Muscle of back (tissue), 13 donors: ENCODE data around the gene TPRG1. TPM values are rescaled to one million over a fixed set of nuclear protein-coding genes. Genes with fewer than 3 reads are reported as not detected.

ENCODE experiments used
- DNase-seq, 3 donors: peaks; one replicate each; pipeline versions ENCODE4 v3.0.0 to v3.0.0-alpha.2; 2013
- long read RNA-seq, 9 donors: transcript quantifications; one replicate each; lab custom pipeline, GENCODE V29; 2026
- polyA plus RNA-seq, 10 donors: library from polyadenylated mRNA; unstranded; fragments of 120-200 nt; gene quantifications; one replicate each; pipeline ENCODE4 v1.2.1, GENCODE V29; 2013; ENCODE audit not compliant: insufficient read length in 10 of 10

The TPRG1 gene
- 1 to 10 TPM; 1.9 to 4.0 (median 3.0) TPM for polyA plus RNA-seq
- long read RNA-seq, donor 1, result 0 reads
- long read RNA-seq, donor 2, result 0 reads
- long read RNA-seq, donor 3, result 0 reads
- long read RNA-seq, donor 4, result 0 reads
- long read RNA-seq, donor 5, result 0 reads
- long read RNA-seq, donor 6, result 0 reads
- long read RNA-seq, donor 7, result 0 reads
- long read RNA-seq, donor 8, result 0 reads
- long read RNA-seq, donor 9, result 0 reads

DNA sequence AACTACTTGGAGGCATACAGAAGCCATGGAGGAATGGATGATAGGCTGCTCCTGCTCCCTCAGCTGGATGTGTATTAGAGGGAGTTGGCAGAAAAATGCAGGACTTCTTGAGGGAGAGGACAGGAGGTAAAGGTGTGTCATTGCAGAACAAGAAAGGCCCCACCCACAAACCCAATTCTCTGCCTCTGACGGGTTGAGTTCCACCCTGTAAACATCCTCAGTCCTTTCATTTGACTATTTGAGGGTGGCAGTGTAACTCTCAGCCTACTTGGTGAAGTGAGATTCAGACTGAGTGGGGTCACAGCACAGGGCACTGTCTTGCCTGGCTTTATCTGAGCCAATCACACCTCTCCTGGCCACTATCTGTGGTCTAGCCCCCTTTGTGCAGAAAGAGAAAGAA is at the start of gene TPRG1:
TPRG1 (plus strand) TSS at position 265 of the 400 bp plus-strand sequence. CDS start 35,414 bp downstream, outside the sequence.
- no peak for DNase-seq

DNA sequence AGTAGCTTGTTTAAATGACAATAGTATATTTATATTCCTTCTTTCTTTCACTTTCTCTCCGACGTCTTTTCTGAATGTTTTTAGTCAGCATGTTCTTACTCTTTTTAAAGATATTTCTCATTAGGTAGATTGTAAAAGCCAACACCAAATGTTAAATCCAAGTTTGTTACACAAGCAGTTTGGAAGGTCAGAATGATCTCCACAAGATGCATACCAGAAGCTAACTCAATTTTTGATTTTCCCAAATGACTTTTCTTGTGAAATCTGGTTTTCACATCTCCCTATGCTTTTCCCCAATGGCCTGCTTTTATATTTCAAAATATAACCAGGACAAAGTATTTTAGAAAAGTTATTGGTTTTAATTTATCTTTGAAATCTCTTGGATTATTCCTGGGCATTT is 49.7 kb upstream of the TPRG1 start:
- peak in 1 of 3 donors; percentile 43 for DNase-seq

GRCh38 chr3:189122526-189123205 is 49.1 kb upstream of the TPRG1 start:
- DNase-seq, result peak in 1 of 3 donors; percentile 30

DNA sequence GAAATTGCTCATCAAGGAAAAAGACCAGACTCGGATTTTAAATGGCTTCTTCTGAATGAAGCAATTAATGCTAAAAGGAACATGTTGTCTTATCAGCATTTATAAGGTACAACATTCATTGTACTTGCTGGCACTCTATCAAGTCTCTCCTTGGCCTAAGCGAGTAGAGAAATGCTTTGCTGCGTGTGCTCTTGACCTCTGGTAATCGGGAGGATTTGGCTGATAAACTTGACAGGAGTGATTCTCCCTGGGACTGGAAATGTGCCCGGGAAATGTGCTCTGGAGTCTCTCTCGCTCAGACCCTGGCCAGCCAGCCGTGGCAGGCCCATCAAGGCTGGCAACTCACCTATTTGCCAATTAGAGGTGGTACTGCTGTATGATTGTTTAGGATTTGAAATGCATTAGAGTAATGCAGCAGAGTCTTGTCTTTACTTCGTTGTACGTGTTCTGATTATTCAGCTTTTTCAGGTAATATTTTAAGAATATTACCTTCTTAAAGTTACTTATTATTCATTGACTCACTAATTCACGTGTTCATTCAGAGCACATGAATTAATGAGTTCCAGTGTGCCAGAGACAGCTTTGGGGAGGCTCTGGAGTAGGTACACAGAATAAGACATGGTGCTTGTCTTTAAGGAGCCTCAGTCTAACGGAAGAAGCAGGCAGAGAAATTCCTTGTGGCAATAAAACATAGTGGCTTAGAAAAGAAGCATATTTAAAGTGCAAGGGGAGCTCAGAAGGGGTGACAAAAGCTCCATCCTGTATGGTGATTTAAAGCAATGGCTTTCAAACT is 48.0 kb upstream of the TPRG1 start:
- peak in 1 of 3 donors; percentile 23 for DNase-seq

GRCh38 chr3:189132231-189132671 is 39.5 kb upstream of the TPRG1 start:
- no peak for DNase-seq

DNA sequence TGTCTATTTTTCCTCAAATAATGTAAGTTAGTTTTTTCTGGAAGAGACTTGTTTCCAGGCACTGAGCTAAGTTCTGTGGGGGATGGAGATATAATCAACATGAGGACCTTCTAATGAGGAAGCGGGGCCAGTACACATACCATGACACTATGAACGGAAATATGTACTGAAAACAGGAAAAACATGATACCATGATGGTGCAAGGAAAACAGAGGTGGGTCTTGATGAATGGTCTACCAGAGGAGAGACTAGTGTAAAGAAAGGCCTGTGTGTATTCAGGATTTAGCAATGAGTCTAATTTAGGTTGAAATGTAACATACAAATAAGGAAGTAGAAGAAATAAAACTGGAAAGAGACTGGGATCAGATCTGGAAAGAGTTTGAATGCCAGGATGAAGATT is 38.9 kb upstream of the TPRG1 start:
- DNase-seq, result no peak

GRCh38 chr3:189133768-189134167 is 38.0 kb upstream of the TPRG1 start:
- no peak for DNase-seq

GRCh38 chr3:189137416-189137815 is 34.4 kb upstream of the TPRG1 start:
- no peak for DNase-seq

- DNase-seq, result no peak
These were observed 32.7 kb upstream of the TPRG1 start for GRCh38 chr3:189138901-189139610.

GRCh38 chr3:189139611-189139940 is 32.2 kb upstream of the TPRG1 start:
- DNase-seq, result no peak

- no peak for DNase-seq
These were observed 29.2 kb upstream of the TPRG1 start for GRCh38 chr3:189142527-189142926.

- DNase-seq, result no peak
These were observed 28.4 kb upstream of the TPRG1 start for GRCh38 chr3:189143321-189143720.

DNA sequence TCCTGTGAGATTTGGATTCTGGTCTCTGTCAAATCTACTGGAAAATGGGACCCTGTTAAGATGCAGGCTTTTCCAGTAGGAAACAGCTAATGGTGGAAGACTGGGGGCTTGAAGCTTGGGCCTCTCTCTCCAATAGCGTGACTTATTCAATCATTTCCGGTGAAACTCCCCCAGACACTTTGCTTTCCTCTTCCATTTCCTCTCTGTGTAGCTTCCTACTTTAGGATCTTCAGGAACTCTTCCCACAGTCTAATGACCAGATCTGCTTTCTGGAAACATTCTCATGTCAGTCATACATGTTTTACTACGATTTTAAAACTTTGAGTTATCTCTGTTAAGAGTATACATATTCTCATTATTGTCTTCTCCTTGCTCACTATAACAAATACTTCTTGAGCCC is 28.0 kb upstream of the TPRG1 start:
- no peak for DNase-seq

- DNase-seq, result peak in 2 of 3 donors; percentile 39 to 54
These were observed 27.1 kb upstream of the TPRG1 start for GRCh38 chr3:189144645-189145044.

- DNase-seq, result no peak
These were observed 24.9 kb upstream of the TPRG1 start for GRCh38 chr3:189146848-189147247.

DNA sequence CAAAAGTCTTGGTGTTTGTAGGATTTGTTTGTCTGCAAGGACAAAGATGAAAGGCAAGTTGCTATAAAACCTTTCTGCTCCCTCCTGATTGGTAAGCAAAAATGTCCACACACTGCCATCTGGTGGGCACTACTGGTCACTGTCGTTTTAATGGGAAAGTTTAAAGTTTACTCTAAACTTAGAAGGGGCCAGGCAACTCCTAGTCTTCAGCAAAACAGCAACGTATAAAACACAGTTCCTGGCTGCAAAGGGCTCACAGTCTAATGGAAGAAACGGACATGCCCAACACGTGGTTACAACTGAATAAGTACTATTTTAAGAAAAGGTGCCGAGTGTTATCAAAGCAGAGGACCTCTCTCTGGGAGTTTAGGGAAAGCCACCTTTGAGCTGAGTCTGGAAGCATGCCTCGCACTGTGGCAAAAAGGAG is 23.7 kb upstream of the TPRG1 start:
- peak; percentile 59 to 84 (median 76) for DNase-seq

DNA sequence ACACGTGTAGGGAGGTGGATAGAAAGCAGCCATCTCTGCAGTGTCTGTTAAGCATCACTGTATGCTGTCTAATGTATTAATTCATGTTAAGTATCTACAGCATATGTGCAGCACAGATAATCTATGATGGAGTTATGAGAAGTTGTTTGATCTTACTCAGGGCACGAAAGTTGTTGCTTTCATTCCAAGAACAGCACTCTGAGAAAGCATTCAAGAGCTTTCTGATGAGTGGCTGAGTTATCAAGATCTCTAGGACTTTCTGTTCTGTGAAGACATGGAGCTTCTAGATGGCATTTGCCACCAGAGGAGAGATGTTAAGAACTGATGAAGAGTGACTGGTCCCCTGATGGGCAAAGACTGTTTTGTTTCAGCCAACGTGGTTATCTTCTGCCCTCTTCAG is 22.6 kb upstream of the TPRG1 start:
- DNase-seq, result no peak

GRCh38 chr3:189157232-189158007 is 14.4 kb upstream of the TPRG1 start:
- no peak for DNase-seq

DNA sequence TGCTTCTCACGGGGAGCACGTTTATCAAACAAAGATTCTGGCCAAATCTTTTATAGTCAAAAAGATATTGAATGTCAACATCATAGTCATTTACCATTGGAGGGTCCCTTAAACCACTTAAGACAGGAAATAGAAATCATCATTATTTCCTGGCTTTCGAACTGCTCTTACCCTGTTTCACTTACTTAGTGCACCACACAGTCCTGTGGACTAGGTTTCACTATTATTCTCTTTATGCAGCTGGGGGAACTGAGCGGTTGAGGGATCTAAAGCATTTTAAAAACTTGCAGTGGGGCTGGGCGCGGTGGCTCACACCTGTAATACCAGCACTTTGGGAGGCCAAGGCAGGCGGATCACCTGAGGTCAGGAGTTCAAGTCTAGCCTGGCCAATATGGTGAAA is 13.7 kb upstream of the TPRG1 start:
- DNase-seq, result no peak

GRCh38 chr3:189160519-189161309 is 11.1 kb upstream of the TPRG1 start:
- DNase-seq, result no peak
